RPMI8226 (cell line): ENCODE measurements around the gene RNF220.

Experiments used
- DNase-seq: peaks from one replicate; pipeline ENCODE4 v3.0.0-alpha.2; 2015

The RNF220 gene

GRCh38 chr1:44590475-44590874 lies 185.4 kb downstream of the RNF220 start:
- no peak for DNase-seq

- no peak for DNase-seq
Observed at GRCh38 chr1:44591381-44591780, 186.3 kb downstream of the RNF220 start.

GRCh38 chr1:44592208-44593145 lies 187.4 kb downstream of the RNF220 start:
- no peak for DNase-seq

- no peak for DNase-seq
Observed at GRCh38 chr1:44594353-44594752, 189.3 kb downstream of the RNF220 start.

GRCh38 chr1:44594871-44595735 lies 190.0 kb downstream of the RNF220 start:
- DNase-seq = peak; percentile 83

- no peak for DNase-seq
Observed at GRCh38 chr1:44596511-44596910, 191.5 kb downstream of the RNF220 start.

- no peak for DNase-seq
Observed at GRCh38 chr1:44598167-44598566, 193.1 kb downstream of the RNF220 start.

- no peak for DNase-seq
Observed at GRCh38 chr1:44602634-44603628, 197.9 kb downstream of the RNF220 start.

- peak; percentile 49 for DNase-seq
Observed at GRCh38 chr1:44603718-44604117, 198.7 kb downstream of the RNF220 start.

- no peak for DNase-seq
Observed at GRCh38 chr1:44604157-44604955, 199.3 kb downstream of the RNF220 start.

GRCh38 chr1:44605914-44606615 lies 201.0 kb downstream of the RNF220 start:
- DNase-seq = no peak

GRCh38 chr1:44606701-44607281 lies 201.7 kb downstream of the RNF220 start:
- no peak for DNase-seq

GRCh38 chr1:44608141-44608540 lies 203.1 kb downstream of the RNF220 start:
- DNase-seq = peak; percentile 26

- peak; percentile 69 for DNase-seq
Observed at GRCh38 chr1:44609412-44609767, 204.3 kb downstream of the RNF220 start.

GRCh38 chr1:44609768-44610526 lies 204.9 kb downstream of the RNF220 start:
- DNase-seq = no peak

- DNase-seq = no peak
Observed at GRCh38 chr1:44610527-44611148, 205.6 kb downstream of the RNF220 start.

- DNase-seq = no peak
Observed at GRCh38 chr1:44611419-44611818, 206.4 kb downstream of the RNF220 start.

GRCh38 chr1:44611866-44612265 lies 206.8 kb downstream of the RNF220 start:
- no peak for DNase-seq

- no peak for DNase-seq
Observed at GRCh38 chr1:44613941-44614340, 208.9 kb downstream of the RNF220 start.
